ENCODE measurements around the gene MYL3.

The MYL3 gene

DNA sequence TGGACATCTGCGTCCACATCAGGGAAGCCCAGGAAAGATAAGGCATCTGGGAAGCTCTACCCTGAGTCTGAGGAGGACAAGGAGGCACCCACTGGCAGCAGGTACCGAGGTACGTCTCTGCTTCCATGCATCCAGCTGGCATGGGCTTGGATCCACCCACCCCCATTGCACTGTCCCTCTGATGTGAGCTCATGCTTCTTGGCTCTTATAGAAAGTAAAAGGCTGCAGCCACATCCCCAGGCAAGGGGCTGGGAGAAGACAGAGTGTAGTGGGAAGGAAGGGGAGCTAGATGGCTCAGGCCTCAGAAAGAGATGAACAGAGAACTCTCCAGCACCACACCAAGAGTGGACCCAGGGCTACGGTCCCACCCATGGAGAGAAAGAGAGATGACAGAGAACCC is 32.5 kb upstream of the MYL3 start:
- no peak overlapping the region for H3K27ac ChIP-seq
- DNase-seq (ENCODE audit: low spot score) = no peak
- CTCF ChIA-PET = interaction anchor here (0.5 to 1.5 kb wide), 5 partner anchors 10 to 203 kb away, joined by 3 to 5 read pairs (median 3); partner anchors contain the start of gene ALS2CL
- TF ChIP-seq, protein P1, sequence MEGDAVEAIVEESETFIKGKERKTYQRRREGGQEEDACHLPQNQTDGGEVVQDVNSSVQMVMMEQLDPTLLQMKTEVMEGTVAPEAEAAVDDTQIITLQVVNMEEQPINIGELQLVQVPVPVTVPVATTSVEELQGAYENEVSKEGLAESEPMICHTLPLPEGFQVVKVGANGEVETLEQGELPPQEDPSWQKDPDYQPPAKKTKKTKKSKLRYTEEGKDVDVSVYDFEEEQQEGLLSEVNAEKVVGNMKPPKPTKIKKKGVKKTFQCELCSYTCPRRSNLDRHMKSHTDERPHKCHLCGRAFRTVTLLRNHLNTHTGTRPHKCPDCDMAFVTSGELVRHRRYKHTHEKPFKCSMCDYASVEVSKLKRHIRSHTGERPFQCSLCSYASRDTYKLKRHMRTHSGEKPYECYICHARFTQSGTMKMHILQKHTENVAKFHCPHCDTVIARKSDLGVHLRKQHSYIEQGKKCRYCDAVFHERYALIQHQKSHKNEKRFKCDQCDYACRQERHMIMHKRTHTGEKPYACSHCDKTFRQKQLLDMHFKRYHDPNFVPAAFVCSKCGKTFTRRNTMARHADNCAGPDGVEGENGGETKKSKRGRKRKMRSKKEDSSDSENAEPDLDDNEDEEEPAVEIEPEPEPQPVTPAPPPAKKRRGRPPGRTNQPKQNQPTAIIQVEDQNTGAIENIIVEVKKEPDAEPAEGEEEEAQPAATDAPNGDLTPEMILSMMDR (conservative IDR thresholded peaks at IDR 0.05; ENCODE audit: low read depth) = no peak
- POLR2A ChIA-PET (ENCODE audit: low non-redundant PET) = no interaction called here

DNA sequence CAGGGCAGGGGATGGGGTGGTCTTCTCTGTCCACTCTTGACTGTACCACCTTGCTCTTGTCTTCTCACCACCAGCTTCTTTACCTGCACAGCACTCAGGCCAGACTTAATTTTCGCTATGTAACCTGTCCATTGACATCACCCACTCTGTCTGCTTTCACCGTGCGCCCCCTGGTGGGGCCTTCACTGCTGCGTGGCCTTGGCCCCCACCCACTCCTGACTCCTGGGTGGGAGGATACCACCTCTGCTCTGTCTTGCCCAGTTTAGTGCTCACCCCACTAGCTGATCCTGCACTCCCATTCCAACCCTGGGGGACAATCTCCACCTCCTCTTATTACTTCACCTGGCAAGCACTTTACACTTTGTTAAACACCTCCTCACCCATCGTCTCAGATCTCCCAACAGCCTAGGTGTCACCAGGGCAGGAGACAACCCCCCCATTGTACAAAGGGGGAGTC is 32.0 kb upstream of the MYL3 start:
- no peak overlapping the region for H3K27ac ChIP-seq
- TF ChIP-seq, protein P1 (conservative IDR thresholded peaks at IDR 0.05; ENCODE audit: low read depth) = peak; percentile 86
- DNase-seq (ENCODE audit: low spot score) = no peak
- ChIA-PET POLR2A (ENCODE audit: low non-redundant PET) (no interaction called here), CTCF (interaction anchor here (0.6 to 1.5 kb wide), 8 partner anchors 11 to 202 kb away, joined by 3 to 5 read pairs (median 3); partner anchors contain the start of genes ALS2CL and PRSS50)

DNA sequence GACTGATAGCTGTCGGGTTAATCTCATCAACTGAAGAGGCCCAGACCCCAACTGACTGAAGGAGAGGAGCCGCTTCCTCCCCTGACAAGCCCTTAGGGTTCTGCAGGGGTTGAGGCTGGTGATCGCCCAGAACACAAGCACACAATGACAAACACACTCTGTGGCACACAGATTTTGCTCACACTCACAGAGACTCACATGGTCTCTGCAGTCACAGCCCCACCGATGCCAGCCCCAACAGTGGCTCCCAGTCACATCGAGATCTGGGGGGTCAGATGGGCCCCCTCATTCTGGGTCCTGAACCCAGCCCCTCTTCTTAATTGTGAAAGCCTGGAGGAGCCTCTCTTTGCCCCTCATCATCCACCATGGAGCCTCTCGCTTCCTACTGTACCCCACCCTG is 31.0 kb upstream of the MYL3 start:
- ChIA-PET POLR2A (ENCODE audit: low non-redundant PET) (no interaction called here), CTCF (interaction anchor here (1.2 kb wide), 1 partner anchor 186 kb away, joined by 3 read pairs; no protein-coding TSS in a partner anchor)
- TF ChIP-seq, protein P1 (conservative IDR thresholded peaks at IDR 0.05; ENCODE audit: low read depth) = no peak
- DNase-seq (ENCODE audit: low spot score) = no peak
- H3K27ac ChIP-seq = no peak overlapping the region

DNA sequence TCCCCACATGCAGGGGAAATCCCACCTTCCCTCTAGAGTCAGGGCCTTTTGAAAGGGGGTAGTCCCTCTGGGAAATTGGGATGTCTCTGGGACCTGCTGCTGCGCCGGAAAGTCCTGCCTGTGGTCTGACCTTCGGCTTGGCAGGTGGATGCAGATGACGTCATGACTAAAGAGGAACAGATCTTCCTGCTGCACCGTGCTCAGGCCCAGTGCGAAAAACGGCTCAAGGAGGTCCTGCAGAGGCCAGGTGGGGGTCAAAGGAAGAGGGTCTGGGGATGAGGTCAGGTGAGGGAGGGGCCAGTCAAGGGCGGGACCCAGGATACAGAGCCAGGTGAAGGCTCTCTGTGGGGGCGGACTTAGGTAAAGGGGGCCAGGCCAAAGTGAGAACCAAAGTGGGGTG is 30.5 kb upstream of the MYL3 start:
- TF ChIP-seq, protein P1 (conservative IDR thresholded peaks at IDR 0.05; ENCODE audit: low read depth) = no peak
- no peak for DNase-seq (ENCODE audit: low spot score)
- no peak overlapping the region for H3K27ac ChIP-seq
- ChIA-PET POLR2A (ENCODE audit: low non-redundant PET) (no interaction called here), CTCF (no interaction called here)

DNA sequence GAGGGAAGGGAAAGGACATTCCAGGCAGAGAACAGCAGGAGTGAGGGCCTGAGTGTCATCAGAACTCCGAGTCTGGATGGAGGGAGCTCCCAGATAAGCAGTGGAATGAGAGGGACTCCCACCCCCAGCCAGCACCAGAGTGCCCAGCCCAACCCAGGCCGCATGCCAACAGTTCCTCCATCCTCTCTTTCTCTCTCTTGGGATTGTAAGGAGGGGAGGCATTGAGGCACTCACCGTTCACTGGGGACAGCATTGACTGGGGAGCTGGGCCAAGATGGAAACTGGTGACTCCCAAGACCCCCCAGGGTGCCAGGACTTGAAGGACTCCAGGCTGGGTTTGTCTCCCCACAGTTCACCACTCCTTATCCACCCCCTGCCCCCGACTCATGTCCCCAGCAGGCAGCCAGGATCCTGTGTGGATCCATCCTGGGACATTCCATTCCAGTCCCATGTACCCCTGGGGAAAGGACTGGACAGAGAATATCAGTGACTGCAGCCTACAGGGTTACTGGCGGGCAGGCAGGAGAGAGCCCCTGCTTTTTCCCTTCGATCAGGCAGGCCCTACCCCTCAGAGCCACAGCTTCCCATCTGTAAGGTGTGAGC is 30.0 kb upstream of the MYL3 start:
- TF ChIP-seq, protein P1 (conservative IDR thresholded peaks at IDR 0.05; ENCODE audit: low read depth) = no peak
- CTCF ChIA-PET = no interaction called here
- POLR2A ChIA-PET (ENCODE audit: low non-redundant PET) = no interaction called here
- H3K27ac ChIP-seq = peak overlapping the region; percentile 43; the same call in 1 of the 2 replicates
- no peak for DNase-seq (ENCODE audit: low spot score)

DNA sequence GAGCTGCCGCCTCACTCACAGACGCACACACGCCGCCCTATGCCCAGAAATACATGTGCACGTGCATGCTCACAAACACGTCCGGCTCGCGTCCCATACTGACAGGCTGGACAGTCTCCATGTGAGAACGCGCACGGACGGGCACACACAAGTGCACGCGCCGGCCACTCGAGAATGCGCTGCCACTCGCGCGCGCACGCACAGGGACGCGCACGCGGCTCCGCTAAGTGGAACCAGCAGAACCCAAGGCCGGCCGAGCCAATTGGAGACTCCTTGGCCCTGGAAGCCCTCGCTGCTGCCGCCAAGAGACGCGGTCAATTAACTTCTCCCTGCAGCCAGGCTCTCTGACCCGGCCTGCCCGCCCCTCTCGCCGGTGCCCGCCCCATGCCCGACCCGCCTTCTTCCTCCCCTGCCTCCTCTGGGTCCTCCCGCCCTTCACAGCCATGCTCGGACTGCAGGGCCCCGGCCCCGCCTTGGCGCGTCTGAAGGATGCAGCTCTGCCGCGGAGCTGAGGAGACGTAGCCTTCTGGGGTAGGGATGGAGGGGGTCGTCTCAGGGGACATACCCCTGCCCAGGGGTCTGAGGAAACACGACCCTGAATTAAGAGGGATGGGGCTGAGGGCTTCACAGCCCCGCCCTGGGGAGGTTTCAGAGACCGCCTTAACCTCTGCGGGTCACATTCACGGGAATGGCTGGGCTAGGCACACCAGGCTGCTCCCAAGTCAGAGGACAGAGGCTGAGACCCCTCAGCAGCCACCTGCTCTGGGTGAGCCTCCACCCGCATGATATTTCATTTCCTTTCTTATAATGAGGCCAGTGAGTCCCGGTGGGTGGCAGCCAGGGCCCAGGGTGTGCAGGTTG is 29.3 kb upstream of the MYL3 start:
- TF ChIP-seq, protein P1 (conservative IDR thresholded peaks at IDR 0.05; ENCODE audit: low read depth) = 0 out of 2 replicates have a peak, but pooled peaks have one; percentile 8
- ChIA-PET POLR2A (ENCODE audit: low non-redundant PET) (no interaction called here), CTCF (no interaction called here)
- DNase-seq (ENCODE audit: low spot score) = peak; percentile 64
- peak overlapping the region; percentile 43 for H3K27ac ChIP-seq

All from RWPE1 (cell line).